Endometrial microvascular endothelial cells (primary cell): Measurements from ENCODE around the gene GALNT10. TPM values are rescaled to one million over a fixed set of nuclear protein-coding genes. Genes with fewer than 3 reads are reported as not detected.

Source experiments
- in situ Hi-C: cut with HindIII; loops from 2 replicates; pipeline ENCODE4 v1.10.0; 2017; ENCODE audit warnings: low sequenced_read_pairs, low pct_unique_long_range_greater_than_20kb; ENCODE audit errors: inconsistent ontology term
- total RNA-seq: library from RNA; depleted of rRNA; stranded (reverse); fragments of >200 nt; gene quantifications from one replicate; pipeline ENCODE4 v1.2.3, GENCODE V29; 2015; ENCODE audit errors: inconsistent ontology term

GALNT10 gene
- total RNA-seq, 1 donor from 2014 or later, result 55.1 TPM

- in situ Hi-C loops, result no loop called here
Measured at GRCh38 chr5:154174091-154174490, 16.4 kb upstream of the GALNT10 start.

- in situ Hi-C loops, result loop anchor here (25.0 kb wide), 1 partner anchor 211 kb away; no protein-coding TSS in a partner anchor
Measured at GRCh38 chr5:154176181-154176580, 14.4 kb upstream of the GALNT10 start.

- in situ Hi-C loops, result loop anchor here (25.0 kb wide), 1 partner anchor 209 kb away; no protein-coding TSS in a partner anchor
Measured at GRCh38 chr5:154178661-154179060, 11.9 kb upstream of the GALNT10 start.

- in situ Hi-C loops, result loop anchor here (25.0 kb wide), 1 partner anchor 207 kb away; no protein-coding TSS in a partner anchor
Measured at GRCh38 chr5:154179846-154180710, 10.5 kb upstream of the GALNT10 start.

DNA sequence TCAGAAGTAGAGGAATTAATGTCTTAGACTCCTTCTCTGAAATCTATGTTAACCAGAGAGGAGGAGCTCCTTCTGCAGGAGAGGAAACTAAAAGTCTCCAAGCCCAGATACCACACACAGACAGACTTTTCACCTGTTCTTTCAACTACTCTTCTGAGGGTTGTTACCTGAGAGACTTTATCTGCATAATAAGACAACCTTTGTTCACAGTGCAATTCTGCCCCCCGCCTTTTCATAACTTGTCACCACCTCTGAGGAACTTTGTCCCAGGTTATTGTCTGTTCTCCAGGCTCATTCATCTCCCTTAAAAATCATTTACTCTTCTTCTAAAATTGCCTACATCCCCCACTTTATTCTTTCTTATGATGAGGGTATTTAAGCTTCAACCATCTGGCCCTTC, 9.4 kb upstream of the GALNT10 start:
- in situ Hi-C loops, result loop anchor here (25.0 kb wide), 1 partner anchor 206 kb away; no protein-coding TSS in a partner anchor

GRCh38 chr5:154189256-154189818, 1.2 kb upstream of the GALNT10 start:
- in situ Hi-C loops, result loop anchor here (25.0 kb wide), 1 partner anchor 198 kb away; no protein-coding TSS in a partner anchor

GRCh38 chr5:154189819-154190594, 526 bp upstream of the GALNT10 start:
- in situ Hi-C loops, result loop anchor here (25.0 kb wide), 1 partner anchor 197 kb away; no protein-coding TSS in a partner anchor

DNA sequence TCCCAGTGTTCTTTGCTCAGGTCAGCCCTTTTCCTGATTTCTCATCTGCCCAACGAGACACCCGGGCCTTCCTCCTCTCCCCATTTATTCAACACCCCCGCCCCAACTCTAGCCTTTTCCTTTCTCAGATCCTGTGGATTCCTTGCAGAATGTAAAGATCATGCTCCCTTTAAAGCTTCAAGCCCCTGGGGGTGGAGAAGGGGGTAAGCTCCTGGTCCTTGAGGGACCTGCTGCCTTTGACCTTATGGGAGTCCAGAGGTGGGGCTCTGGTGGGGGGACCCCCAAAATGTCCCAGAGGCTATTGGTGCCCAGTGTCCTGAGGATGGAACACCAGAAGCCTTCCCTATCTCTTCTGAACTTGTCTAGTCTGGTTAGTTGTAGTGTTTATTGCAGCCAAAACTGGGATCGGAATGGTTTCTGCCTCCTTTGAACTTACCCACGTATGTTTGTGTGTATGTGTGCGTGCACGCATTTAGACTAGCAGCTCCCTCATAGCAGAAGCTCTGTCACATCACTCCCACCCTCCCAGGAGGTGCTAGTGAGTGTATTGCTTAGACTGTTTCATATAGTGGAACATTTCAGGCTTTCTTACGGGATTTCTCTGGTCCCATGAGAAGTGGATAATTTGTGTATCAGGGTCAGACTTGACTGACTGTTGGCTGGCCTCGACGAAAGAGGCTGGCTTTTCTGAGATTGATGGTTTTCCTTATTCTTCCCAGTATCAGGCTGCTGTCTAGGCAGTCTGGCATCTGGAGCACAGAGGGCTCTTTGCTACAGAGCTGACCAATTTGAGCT, 1.1 kb downstream of the GALNT10 start:
- in situ Hi-C loops, result loop anchor here (25.0 kb wide), 1 partner anchor 196 kb away; no protein-coding TSS in a partner anchor

GRCh38 chr5:154193283-154193682, 2.8 kb downstream of the GALNT10 start:
- in situ Hi-C loops, result loop anchor here (25.0 kb wide), 1 partner anchor 194 kb away; no protein-coding TSS in a partner anchor

DNA sequence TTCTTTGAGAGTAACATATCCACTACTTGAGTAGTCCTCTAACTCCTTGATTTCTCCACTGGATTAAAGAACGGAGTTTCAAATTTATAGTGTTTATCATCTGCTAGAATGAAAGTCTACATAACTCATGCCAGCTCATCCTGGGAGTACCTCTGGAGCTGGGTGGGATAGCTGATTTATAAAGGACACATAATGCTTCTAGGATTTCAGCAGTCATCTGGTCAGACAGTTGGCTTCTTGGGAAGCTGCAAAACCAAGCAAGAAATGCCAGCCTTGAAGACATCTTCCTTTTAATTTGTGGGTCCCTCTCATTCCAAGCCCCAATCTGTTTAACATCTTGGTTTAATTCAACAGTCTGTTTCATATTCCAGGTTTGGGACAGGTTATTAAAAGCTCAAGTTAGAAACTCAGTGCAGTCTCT, 3.2 kb downstream of the GALNT10 start:
- in situ Hi-C loops, result loop anchor here (25.0 kb wide), 1 partner anchor 194 kb away; no protein-coding TSS in a partner anchor

DNA sequence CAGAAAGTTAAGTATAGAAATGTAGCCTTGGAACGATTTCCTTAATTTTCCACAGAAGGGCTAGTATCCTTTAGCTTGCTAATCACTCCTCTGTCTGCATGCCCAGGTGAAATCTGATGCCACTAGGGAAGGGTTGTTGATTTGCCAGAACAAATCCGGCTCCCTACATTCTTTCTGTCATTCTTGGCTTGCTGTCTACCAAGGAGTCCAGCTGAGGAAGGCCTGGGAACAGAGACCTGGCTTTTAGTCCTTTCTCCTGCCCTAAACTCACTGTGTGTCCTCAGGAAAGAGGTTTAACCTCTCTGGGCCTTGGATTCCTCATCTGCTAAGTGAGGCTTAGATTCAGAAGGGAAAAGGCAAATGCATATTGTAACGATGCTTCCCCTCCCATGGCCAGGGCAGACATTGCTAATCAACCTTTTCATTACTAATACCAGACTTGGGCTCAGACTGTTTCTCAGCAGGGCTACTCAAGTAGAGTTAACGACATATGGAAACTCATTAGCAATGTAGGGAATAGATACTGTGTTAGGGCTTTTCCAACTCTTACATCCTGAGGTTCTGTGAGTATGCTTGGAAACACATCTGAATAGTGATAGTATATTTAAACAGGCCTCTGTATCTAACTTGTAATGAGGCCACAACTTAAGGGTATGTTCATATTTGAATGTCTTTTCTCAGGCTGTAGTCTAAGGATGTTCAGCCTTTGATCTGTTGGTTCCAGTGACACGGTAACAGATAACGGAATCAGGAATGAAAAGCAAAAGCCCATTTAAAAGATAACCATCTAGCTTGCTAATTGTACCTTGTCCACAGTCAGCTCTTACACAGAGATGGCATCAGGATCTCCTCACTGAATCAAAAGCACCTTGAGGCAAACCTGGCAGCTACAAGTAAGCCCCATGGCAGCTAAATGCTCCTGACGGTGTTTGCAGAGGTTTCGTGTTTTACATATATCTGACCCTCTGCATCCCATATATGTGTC, 4.1 kb downstream of the GALNT10 start:
- in situ Hi-C loops, result loop anchor here (25.0 kb wide), 1 partner anchor 193 kb away; no protein-coding TSS in a partner anchor

DNA sequence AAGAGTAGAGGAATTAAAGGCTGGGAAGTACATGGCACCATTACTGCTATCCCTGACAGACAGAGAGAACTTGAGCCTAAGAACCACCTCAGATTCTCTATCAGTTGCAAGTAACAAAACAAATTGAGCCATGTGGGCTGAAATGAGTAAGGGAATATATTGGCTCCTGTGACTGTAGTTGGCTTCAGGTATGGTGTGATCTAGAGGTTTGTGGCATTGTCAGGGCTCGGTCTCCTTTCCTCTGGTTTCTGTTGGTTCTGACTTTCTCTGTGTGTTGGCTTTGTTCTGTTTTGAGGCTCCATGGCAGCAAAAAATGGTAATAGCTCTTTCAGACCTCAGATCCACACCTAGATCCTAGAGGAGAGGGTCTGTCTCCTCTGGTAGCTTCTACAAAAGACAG, 5.7 kb downstream of the GALNT10 start:
- in situ Hi-C loops, result loop anchor here (25.0 kb wide), 1 partner anchor 191 kb away; no protein-coding TSS in a partner anchor

GRCh38 chr5:154196955-154197652, 6.6 kb downstream of the GALNT10 start:
- in situ Hi-C loops, result loop anchor here (25.0 kb wide), 1 partner anchor 190 kb away; no protein-coding TSS in a partner anchor

DNA sequence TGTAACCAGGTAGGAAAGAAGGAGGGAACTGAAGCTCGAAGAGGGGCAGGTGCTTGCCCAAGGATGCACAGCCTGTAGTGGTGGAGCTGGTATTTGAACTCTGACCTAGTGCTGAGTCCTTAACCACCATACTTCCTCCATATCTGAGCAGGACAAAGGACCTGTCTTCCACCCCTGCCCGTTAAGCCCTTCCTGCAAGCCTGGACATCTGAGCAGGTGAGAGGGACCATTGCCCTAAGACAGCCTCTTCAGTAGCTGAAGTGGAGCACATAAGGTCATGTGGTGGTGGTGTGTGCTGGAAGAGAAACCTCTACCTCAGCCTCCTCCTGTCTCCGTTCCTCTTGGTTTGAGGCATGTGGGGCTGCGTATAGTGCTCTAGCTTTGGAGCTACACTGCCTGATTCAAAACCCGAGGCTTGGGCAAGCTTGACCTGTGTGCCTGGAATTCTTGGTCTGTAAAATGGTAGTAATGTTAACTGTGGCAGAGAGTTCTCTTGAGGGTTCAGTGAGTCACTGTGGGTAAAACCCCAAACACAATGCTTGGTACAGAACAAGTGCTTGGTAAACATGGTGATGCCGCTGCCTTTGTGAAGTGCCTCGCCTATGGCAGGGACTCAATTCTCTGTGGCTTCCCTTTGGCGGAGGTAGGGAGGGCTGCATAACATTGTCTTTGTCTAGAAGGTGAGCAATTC, 7.4 kb downstream of the GALNT10 start:
- in situ Hi-C loops, result loop anchor here (25.0 kb wide), 1 partner anchor 189 kb away; no protein-coding TSS in a partner anchor

- in situ Hi-C loops, result loop anchor here (25.0 kb wide), 1 partner anchor 189 kb away; no protein-coding TSS in a partner anchor
Measured at GRCh38 chr5:154198611-154199230, 8.2 kb downstream of the GALNT10 start.
